ENCODE results near the gene PPP4R1.

GRCh38 chr18:9539283-9539682 is 75.1 kb downstream of the PPP4R1 start:
- TF ChIP-seq CTCF (IDR thresholded peaks at IDR 0.05) (no peak), POLR2AphosphoS5 (IDR thresholded peaks at IDR 0.05) (no peak)
